ENCODE measurements around the gene CARD18. TPM values are rescaled to one million over a fixed set of nuclear protein-coding genes. Genes with fewer than 3 reads are reported as not detected.

Gene CARD18
- total RNA-seq, 1 experiment from 2014 or later, result not detected

DNA sequence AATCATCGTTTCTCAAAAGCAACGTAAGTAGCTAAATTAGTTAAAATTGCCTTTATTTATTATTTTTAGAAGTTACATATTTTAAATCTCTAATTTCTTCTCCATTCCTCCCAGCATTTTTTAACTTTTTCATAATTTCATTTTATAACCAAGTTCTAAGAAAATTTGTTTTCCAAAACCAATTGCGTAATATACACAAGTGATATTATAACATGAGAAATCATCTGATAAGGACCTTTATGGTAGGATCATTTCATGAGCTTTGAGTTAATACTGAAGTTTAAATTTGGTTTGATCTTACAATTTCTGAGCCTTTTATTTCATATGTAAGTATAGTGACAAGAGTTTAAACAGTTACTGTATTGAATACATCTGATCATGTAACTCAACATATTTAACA is 27.7 kb upstream of the CARD18 start:
- Histone ChIP-seq H3K27me3 (ENCODE audit: low read length) (peaks cover 3% of the 10 kb centered on the region; the same call in 1 of the 2 replicates), H3K4me1 (ENCODE audit: low read length) (no peaks in the 10 kb centered on the region), H3K79me2 (ENCODE audit: low read length) (no peaks in the 10 kb centered on the region), H2AFZ (ENCODE audit: low read length) (no peak overlapping the region), H4K20me1 (ENCODE audit: insufficient read depth, low read depth, low read length) (no peaks in the 10 kb centered on the region), H3K9ac (ENCODE audit: low read length) (no peak overlapping the region), H3K36me3 (ENCODE audit: insufficient read depth, low read length) (no peaks in the 10 kb centered on the region), H3K27ac (ENCODE audit: low read length) (no peak overlapping the region), H3K9me2 (replicated peaks; ENCODE audit: insufficient read depth, low read length) (peaks cover 5% of the 10 kb centered on the region; the same call in 1 of the 2 replicates), H3K9me3 (ENCODE audit: low read length) (peaks cover 6% of the 10 kb centered on the region; the same call in 1 of the 2 replicates), H3K4me3 (ENCODE audit: low read length) (no peak overlapping the region), H3K4me2 (ENCODE audit: low read depth, low read length, poor library complexity, severe bottlenecking) (no peak overlapping the region)
- DNase-seq, result no peak

DNA sequence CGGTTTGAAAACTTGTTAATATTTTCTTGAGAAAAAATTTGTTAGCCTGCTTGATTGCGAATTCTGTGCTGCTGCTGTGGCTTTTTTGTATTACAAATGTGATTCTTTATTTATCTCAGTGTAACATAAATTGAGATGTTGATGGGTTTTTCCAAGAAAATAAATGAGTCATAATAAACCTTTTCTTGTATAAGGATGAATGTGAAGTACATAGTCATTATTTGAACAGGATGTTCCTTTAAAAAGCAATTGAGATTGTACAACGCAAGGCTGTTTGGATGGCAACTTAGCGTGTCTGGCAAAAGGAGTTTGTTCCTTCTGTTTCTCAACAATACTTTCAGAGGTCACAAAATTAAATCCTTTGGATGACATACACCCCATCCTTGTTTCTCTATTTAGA is 24.6 kb upstream of the CARD18 start:
- no peak for DNase-seq
- Histone ChIP-seq H3K9ac (ENCODE audit: low read length) (no peak overlapping the region), H3K4me1 (ENCODE audit: low read length) (no peaks in the 10 kb centered on the region), H3K9me2 (replicated peaks; ENCODE audit: insufficient read depth, low read length) (no peaks in the 10 kb centered on the region; the same call in 1 of the 2 replicates), H3K27me3 (ENCODE audit: low read length) (peaks cover 3% of the 10 kb centered on the region; the same call in 1 of the 2 replicates), H2AFZ (ENCODE audit: low read length) (no peak overlapping the region), H3K9me3 (ENCODE audit: low read length) (no peaks in the 10 kb centered on the region), H3K27ac (ENCODE audit: low read length) (no peak overlapping the region), H4K20me1 (ENCODE audit: insufficient read depth, low read depth, low read length) (no peaks in the 10 kb centered on the region), H3K79me2 (ENCODE audit: low read length) (no peaks in the 10 kb centered on the region), H3K4me3 (ENCODE audit: low read length) (no peak overlapping the region), H3K4me2 (ENCODE audit: low read depth, low read length, poor library complexity, severe bottlenecking) (no peak overlapping the region), H3K36me3 (ENCODE audit: insufficient read depth, low read length) (no peaks in the 10 kb centered on the region)

DNA sequence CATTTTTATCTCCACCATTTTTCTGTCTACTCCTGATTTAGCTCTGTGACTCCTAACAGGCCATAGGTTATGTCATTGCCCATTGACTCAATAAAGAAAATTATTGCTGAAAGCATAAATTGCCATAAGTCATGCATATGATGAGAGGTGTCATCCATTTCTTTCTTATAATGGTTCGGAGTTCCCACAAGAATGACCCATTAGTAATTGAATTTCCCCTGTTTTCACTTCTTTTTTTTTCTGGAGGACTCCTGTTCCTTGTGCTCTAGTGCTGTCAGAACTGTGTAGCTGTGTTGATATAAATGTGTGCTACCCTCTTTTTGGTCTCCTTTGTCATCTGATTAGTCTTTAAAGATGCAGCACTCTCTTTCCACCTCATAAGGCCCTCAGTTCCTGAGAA is 22.9 kb upstream of the CARD18 start:
- Histone ChIP-seq H3K4me2 (ENCODE audit: low read depth, low read length, poor library complexity, severe bottlenecking) (no peak overlapping the region), H3K9ac (ENCODE audit: low read length) (no peak overlapping the region), H3K9me2 (replicated peaks; ENCODE audit: insufficient read depth, low read length) (no peaks in the 10 kb centered on the region), H4K20me1 (ENCODE audit: insufficient read depth, low read depth, low read length) (no peaks in the 10 kb centered on the region), H3K4me1 (ENCODE audit: low read length) (no peaks in the 10 kb centered on the region), H3K27me3 (ENCODE audit: low read length) (no peaks in the 10 kb centered on the region), H3K4me3 (ENCODE audit: low read length) (no peak overlapping the region), H3K9me3 (ENCODE audit: low read length) (no peaks in the 10 kb centered on the region), H2AFZ (ENCODE audit: low read length) (no peak overlapping the region), H3K36me3 (ENCODE audit: insufficient read depth, low read length) (no peaks in the 10 kb centered on the region), H3K79me2 (ENCODE audit: low read length) (no peaks in the 10 kb centered on the region), H3K27ac (ENCODE audit: low read length) (no peak overlapping the region)
- DNase-seq, result no peak

DNA sequence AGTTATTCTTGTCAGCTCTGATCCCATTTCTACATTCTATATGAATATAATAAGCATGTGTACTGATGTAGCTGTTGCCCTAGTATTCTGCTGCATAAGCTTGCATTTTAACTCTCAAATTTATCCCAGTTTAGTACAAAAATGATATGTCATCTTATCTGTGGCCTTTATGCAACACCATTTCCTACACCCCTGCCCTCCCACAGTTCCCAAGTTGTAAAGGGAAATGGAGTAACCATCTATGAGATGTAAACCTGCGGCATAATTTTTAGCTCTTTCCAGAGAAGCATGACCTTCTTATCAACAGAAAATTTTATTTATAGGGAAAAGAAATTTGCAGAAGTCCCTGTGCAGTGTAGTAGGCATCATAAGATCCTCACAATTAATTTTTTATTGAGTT is 18.9 kb upstream of the CARD18 start:
- no peaks in the 10 kb centered on the region for H3K27me3 ChIP-seq (ENCODE audit: low read length)
- H2AFZ ChIP-seq (ENCODE audit: low read length), result no peak overlapping the region
- H3K79me2 ChIP-seq (ENCODE audit: low read length), result no peaks in the 10 kb centered on the region
- no peaks in the 10 kb centered on the region for H3K9me2 ChIP-seq (replicated peaks; ENCODE audit: insufficient read depth, low read length)
- no peak overlapping the region for H3K4me2 ChIP-seq (ENCODE audit: low read depth, low read length, poor library complexity, severe bottlenecking)
- no peak overlapping the region for H3K4me3 ChIP-seq (ENCODE audit: low read length)
- DNase-seq, result no peak
- no peak overlapping the region for H3K9ac ChIP-seq (ENCODE audit: low read length)
- no peaks in the 10 kb centered on the region for H4K20me1 ChIP-seq (ENCODE audit: insufficient read depth, low read depth, low read length)
- H3K4me1 ChIP-seq (ENCODE audit: low read length), result no peaks in the 10 kb centered on the region
- no peaks in the 10 kb centered on the region for H3K9me3 ChIP-seq (ENCODE audit: low read length)
- H3K27ac ChIP-seq (ENCODE audit: low read length), result no peak overlapping the region
- no peaks in the 10 kb centered on the region for H3K36me3 ChIP-seq (ENCODE audit: insufficient read depth, low read length)

DNA sequence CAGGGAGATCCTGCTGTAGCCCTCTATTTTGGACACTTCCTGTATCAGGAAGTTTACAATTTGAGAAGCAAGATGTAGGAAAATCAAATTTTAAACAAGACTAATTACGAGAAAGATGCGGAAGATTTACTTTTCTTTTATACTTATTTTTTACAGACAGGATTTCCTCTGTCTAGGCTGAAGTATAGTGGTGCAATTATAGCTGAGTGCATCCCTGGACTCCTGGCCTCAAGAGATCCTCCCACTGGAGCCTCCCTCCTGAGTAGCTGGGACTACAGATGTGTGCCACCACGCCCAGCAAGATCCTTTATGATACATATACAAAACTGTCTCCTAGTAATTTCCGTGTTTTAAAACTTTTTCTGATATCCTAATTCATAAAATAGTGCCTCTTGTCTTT is 17.2 kb upstream of the CARD18 start:
- Histone ChIP-seq H2AFZ (ENCODE audit: low read length) (no peak overlapping the region), H3K9me2 (replicated peaks; ENCODE audit: insufficient read depth, low read length) (no peaks in the 10 kb centered on the region), H3K9me3 (ENCODE audit: low read length) (no peaks in the 10 kb centered on the region), H3K79me2 (ENCODE audit: low read length) (no peaks in the 10 kb centered on the region), H3K27me3 (ENCODE audit: low read length) (no peaks in the 10 kb centered on the region), H3K36me3 (ENCODE audit: insufficient read depth, low read length) (no peaks in the 10 kb centered on the region), H3K4me3 (ENCODE audit: low read length) (no peak overlapping the region), H3K4me1 (ENCODE audit: low read length) (no peaks in the 10 kb centered on the region), H4K20me1 (ENCODE audit: insufficient read depth, low read depth, low read length) (no peaks in the 10 kb centered on the region), H3K27ac (ENCODE audit: low read length) (no peak overlapping the region), H3K9ac (ENCODE audit: low read length) (no peak overlapping the region), H3K4me2 (ENCODE audit: low read depth, low read length, poor library complexity, severe bottlenecking) (no peak overlapping the region)
- DNase-seq, result no peak

DNA sequence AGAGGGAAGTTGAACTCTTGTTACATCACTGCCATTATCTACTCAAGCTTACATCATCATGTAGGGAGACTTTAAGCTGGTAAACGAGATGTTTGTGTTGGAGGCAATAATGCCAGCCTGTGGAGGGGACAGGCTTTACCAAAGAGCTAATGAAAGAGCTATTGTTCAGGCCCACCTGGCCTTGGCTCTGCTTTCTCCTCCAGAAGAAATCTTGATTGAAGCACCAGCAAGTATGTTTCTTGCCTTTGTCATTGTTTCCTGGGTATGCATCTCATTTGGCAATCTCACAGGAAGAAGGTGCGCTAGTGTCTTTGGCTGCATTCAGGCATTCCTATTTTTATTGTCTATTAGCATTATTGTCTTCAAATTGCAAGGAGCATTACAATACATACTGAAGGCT is 16.7 kb upstream of the CARD18 start:
- H3K27me3 ChIP-seq (ENCODE audit: low read length), result no peaks in the 10 kb centered on the region
- no peak overlapping the region for H3K9ac ChIP-seq (ENCODE audit: low read length)
- no peak overlapping the region for H3K4me3 ChIP-seq (ENCODE audit: low read length)
- no peaks in the 10 kb centered on the region for H3K9me2 ChIP-seq (replicated peaks; ENCODE audit: insufficient read depth, low read length)
- no peak for DNase-seq
- no peaks in the 10 kb centered on the region for H3K4me1 ChIP-seq (ENCODE audit: low read length)
- H4K20me1 ChIP-seq (ENCODE audit: insufficient read depth, low read depth, low read length), result no peaks in the 10 kb centered on the region
- H3K79me2 ChIP-seq (ENCODE audit: low read length), result no peaks in the 10 kb centered on the region
- no peak overlapping the region for H3K4me2 ChIP-seq (ENCODE audit: low read depth, low read length, poor library complexity, severe bottlenecking)
- no peaks in the 10 kb centered on the region for H3K9me3 ChIP-seq (ENCODE audit: low read length)
- H2AFZ ChIP-seq (ENCODE audit: low read length), result no peak overlapping the region
- H3K27ac ChIP-seq (ENCODE audit: low read length), result no peak overlapping the region
- H3K36me3 ChIP-seq (ENCODE audit: insufficient read depth, low read length), result no peaks in the 10 kb centered on the region

DNA sequence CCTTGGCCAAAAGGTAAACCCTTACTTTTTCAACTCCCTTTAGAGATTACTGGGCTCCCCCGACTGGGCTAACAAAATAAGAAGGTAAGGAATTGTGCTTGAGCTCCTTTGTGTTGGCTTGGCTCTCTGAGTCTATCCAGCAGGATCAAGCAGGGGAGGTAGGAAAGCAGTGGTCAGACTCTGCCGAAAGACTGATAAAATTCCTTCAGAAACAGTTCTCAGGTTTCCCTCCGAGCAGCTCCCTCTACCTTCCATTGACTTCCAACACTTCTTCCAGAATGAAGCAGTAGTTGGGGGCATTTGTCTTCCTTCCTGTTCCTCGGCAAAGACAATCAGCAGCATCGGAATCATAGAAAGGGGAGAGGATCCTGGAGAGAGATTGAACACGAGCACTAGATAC is 16.1 kb upstream of the CARD18 start:
- no peak for DNase-seq
- H3K4me3 ChIP-seq (ENCODE audit: low read length), result no peak overlapping the region
- no peaks in the 10 kb centered on the region for H3K79me2 ChIP-seq (ENCODE audit: low read length)
- H3K4me1 ChIP-seq (ENCODE audit: low read length), result no peaks in the 10 kb centered on the region
- H3K9me2 ChIP-seq (replicated peaks; ENCODE audit: insufficient read depth, low read length), result no peaks in the 10 kb centered on the region
- no peaks in the 10 kb centered on the region for H3K36me3 ChIP-seq (ENCODE audit: insufficient read depth, low read length)
- no peak overlapping the region for H3K4me2 ChIP-seq (ENCODE audit: low read depth, low read length, poor library complexity, severe bottlenecking)
- H3K27ac ChIP-seq (ENCODE audit: low read length), result no peak overlapping the region
- H2AFZ ChIP-seq (ENCODE audit: low read length), result no peak overlapping the region
- no peaks in the 10 kb centered on the region for H3K9me3 ChIP-seq (ENCODE audit: low read length)
- H3K9ac ChIP-seq (ENCODE audit: low read length), result no peak overlapping the region
- H3K27me3 ChIP-seq (ENCODE audit: low read length), result no peaks in the 10 kb centered on the region
- no peaks in the 10 kb centered on the region for H4K20me1 ChIP-seq (ENCODE audit: insufficient read depth, low read depth, low read length)

DNA sequence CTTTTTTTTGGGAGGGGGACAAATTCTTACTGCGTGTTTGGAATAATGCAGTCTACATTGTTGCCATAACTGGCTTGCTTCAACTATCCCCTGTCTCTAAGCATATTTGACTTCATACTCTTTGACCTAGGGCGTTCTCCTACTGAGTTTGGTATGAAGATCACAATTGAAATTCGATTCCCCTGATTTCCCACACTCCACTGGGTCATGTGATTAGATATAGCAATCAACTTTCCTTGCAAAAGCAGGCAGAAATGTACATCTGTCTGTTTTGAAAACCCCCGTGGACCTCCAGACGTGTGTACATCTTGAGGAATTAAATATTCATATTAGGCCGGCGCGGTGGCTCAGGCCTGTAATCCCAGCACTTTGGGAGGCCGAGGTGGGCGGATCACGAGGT is 13.8 kb upstream of the CARD18 start:
- no peaks in the 10 kb centered on the region for H4K20me1 ChIP-seq (ENCODE audit: insufficient read depth, low read depth, low read length)
- DNase-seq, result no peak
- H3K4me2 ChIP-seq (ENCODE audit: low read depth, low read length, poor library complexity, severe bottlenecking), result no peak overlapping the region
- H3K9me2 ChIP-seq (replicated peaks; ENCODE audit: insufficient read depth, low read length), result no peaks in the 10 kb centered on the region
- H3K36me3 ChIP-seq (ENCODE audit: insufficient read depth, low read length), result no peaks in the 10 kb centered on the region
- no peak overlapping the region for H3K27ac ChIP-seq (ENCODE audit: low read length)
- H3K4me1 ChIP-seq (ENCODE audit: low read length), result no peaks in the 10 kb centered on the region
- H3K9ac ChIP-seq (ENCODE audit: low read length), result no peak overlapping the region
- no peaks in the 10 kb centered on the region for H3K9me3 ChIP-seq (ENCODE audit: low read length)
- no peak overlapping the region for H3K4me3 ChIP-seq (ENCODE audit: low read length)
- H3K79me2 ChIP-seq (ENCODE audit: low read length), result no peaks in the 10 kb centered on the region
- no peaks in the 10 kb centered on the region for H3K27me3 ChIP-seq (ENCODE audit: low read length)
- H2AFZ ChIP-seq (ENCODE audit: low read length), result no peak overlapping the region

DNA sequence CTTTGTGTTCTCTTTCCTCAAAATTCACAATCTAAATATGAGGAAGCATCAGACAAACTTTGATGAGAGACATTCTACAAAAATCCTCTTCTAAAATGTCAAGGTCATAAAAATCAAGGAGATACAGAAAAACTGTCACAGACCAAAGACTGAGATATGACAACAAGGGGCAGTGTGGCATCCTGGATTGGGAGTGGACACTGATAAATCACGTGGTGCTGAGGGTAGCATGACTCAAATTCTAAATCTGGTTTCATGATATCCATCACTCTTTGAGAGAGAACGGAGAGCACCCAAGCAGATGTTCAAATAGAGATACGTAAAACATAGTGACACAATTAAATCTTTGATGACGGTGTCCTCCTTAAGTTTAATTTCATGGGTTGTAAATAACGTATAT is 13.0 kb upstream of the CARD18 start:
- Histone ChIP-seq H3K79me2 (ENCODE audit: low read length) (no peaks in the 10 kb centered on the region), H3K9me3 (ENCODE audit: low read length) (no peaks in the 10 kb centered on the region), H3K4me1 (ENCODE audit: low read length) (no peaks in the 10 kb centered on the region), H3K27me3 (ENCODE audit: low read length) (no peaks in the 10 kb centered on the region), H3K9me2 (replicated peaks; ENCODE audit: insufficient read depth, low read length) (no peaks in the 10 kb centered on the region), H4K20me1 (ENCODE audit: insufficient read depth, low read depth, low read length) (no peaks in the 10 kb centered on the region), H3K4me3 (ENCODE audit: low read length) (no peak overlapping the region), H3K4me2 (ENCODE audit: low read depth, low read length, poor library complexity, severe bottlenecking) (no peak overlapping the region), H3K36me3 (ENCODE audit: insufficient read depth, low read length) (no peaks in the 10 kb centered on the region), H3K9ac (ENCODE audit: low read length) (no peak overlapping the region), H3K27ac (ENCODE audit: low read length) (no peak overlapping the region), H2AFZ (ENCODE audit: low read length) (no peak overlapping the region)
- DNase-seq, result no peak
